Islet precursor cell (in vitro differentiated cells): ENCODE results near the gene FTCDNL1.

Experiments used
- DNase-seq: peaks from one replicate; pipeline ENCODE4 v3.0.0-alpha.2; 2018

The FTCDNL1 gene

DNA sequence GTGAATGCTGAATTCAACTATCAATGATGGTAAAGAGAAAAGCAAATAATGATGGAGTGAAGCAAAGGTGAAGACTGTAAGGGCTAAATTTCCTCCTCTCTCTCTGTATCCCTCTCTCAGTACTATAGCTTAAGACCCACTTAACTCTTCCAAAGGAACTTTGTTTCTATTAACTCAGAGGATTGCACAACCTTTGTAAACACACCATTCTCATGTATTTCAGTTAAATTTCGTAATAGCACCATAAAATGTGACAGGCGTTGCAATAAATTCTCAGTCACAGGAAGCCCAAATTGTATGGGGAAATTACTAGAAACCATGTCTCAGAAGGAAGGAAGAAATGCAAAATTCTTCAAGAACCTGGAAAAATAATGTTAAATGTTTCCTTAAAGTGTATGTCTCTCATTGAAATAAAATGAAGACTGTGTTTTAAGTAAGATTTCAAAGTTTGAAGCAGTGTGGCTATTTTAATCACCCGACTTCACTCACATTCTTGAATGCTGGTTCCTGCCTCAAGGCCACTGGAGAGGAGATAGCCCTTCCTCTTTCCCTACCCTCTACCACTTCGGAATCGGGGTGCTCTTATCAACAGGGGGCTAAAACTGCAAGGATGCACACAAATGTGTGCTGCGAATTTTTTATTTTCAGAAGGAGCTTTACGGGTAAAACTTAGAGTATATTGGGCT is 112.1 kb downstream of the FTCDNL1 start:
- no peak for DNase-seq

DNA sequence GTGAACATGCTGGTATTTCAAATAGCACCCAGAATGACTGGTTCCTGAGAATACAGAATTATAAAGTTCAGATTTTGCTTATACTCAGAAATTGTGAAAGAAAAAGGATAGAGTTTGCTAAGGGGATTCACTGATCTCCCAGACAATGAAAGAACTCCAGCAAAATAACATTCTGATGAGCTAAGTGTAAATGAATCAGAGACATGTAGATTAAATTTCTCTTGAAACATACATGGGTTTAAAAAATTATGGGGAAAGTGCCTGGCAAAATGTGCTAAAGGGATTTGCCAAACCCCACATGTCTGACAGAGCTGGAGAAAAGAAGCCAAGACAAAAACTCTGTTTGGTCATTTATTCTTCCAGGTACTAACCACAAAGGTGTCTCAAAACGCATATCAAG is 116.3 kb downstream of the FTCDNL1 start:
- no peak for DNase-seq

DNA sequence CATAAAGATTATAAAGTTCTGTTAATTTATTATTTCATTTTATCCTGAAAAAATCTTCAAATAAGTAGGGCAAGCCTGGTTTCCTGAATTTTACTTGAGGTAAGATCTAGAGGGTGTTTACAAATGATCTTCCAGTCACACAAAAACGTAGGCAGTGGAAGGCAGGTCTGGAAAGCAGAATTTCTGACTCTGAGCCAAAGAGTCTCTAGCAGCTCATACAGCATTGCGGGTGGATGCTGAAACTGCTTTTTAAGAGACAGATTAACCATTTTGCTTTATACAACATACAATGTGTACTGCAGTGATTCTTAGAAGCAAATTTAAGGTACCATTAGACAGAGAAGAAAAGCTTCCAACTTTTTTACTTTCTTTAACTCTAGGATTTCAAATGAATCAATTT is 117.0 kb downstream of the FTCDNL1 start:
- no peak for DNase-seq

DNA sequence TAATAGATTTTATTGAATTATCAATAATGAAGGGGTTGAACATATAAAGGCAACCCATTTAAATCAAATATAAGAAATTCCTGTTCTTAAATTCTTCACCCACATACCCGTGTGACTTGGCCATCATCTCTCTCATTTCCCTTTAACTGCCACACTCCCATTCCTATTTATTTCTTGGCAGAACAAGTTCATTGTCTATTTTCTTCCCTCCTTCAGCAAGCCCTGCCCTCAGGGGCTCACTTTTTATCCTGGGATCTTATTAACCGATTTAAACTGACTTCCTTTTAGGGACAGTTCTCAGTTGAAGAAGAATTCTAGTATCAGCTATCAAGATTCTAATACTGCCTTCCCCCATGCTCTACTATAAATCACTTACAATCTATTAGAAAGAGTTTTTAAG is 123.2 kb downstream of the FTCDNL1 start:
- DNase-seq: no peak

DNA sequence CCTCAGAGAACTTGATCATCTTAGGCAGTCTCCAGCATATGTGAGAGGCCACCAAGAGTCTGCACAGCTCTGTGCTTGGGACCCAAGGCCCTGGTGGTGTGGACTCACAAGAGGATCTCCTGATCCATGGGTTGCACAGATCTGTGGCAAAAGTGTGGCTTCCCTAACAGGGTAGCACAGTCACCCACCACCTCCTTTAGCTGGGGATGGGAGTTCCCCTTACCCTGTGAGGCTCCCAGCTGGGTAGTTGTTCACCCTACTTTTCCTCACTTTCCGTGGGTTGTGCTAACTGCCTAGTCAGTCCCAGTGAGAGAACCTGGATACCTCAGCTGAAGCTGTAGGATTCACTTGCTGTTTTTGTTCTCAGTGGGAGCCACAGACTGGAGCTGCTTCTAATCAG is 123.7 kb downstream of the FTCDNL1 start:
- no peak for DNase-seq

DNA sequence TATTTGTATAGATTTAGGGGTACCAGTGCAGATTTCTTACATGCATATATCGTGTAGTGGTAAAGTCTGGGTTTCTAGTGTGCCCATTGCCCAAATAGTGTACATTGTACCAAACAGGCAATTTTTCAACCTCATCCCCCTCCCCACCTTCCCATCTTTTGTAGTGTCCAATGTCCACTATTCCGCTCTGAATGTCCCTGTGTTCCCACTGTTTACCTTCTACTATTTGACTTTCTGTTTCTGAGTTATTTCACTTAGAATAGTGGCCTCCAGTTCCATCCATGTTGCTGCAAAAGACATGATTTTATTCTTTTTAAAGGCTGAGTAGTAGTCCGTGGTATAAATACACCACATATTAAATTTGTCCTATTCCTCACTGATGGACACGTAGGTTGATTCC is 132.9 kb downstream of the FTCDNL1 start:
- no peak for DNase-seq

DNA sequence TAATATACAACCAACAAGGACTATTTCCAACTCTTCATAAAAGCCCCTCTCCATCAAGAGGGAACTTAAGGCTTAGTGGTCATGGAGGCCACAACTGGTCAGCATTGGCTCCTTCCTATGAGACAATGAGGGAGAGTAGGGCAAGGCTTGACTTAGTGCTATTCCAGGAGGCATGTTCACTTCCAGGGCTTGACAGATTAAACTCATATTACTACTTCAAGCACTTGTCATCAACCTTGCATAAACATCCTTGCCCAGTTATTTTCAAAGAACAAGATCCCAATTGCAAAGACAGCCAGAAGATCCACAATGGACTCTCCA is 133.4 kb downstream of the FTCDNL1 start:
- DNase-seq: no peak

DNA sequence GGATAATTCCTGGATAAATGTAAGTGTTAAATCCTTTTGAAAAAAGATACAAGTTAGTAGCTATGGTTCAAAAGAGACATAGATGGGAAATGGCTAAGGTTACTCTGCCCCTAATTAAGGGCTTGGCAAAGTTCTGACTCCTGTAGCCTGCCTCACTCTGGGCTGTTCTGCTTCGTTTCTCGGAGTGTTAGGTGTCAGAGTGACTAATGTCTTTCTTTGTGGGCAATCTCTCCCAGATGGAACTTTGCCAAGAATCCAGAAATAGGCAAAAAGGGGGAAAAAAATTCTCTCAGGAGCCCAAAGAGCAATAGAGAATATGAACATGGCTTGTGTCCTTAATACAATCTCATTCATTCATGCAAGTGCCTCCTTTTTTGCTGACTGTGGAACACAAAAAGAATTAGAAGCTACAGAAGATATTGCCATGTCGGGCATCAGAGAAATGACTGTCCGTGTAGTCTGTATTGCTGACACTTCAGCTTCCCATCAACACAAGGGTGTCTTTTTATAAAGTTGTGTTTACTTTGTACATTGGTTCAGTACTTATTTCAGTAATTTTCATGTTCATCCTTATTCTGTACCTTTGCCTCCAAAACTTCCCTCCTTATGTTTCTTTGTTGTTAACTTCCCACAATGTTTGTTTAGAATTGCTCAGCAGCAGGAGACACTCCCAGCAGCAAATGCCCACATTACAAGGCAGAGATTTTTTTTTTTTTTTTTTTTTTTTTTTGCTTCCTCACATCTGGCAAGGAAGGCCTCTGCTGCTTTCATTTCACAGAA is 134.0 kb downstream of the FTCDNL1 start:
- no peak for DNase-seq

DNA sequence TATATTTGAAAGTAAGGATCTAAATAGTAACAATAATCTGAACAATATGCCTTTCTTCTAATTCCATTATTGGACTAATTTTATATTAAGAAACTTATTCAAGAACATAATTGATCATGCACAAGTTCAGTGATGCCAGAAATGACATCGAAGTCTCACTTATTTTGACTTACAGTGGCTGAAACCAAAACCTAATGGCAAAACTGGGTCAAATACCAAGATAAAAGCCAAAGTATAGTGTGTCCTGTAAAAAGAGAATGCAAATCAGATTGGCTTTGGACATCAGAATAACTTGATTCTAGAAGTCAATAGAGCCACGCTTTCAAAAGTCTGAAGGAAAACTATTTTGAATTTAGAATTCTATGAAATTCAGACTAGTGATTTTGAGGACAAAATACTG is 137.2 kb downstream of the FTCDNL1 start:
- no peak for DNase-seq

DNA sequence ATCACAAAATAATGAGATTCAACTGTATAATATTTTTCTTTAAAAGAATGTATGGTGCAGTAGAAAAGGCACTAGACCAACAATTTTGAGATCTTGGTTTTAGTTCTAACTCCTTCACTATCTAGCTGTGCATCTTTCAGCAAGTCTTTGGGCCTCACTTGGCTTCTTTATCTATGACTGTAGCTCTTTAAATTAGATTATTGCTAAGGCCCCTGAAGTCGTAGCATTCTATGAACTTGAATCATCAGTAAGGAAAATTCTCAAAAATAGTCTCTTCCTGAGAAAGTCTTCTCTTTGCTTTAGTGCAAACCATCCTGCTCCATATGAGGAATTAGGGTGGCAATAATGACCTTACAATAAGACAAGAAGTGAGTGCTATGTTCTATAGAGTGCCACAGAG is 140.4 kb downstream of the FTCDNL1 start:
- no peak for DNase-seq
